Coronary artery (tissue), 2 donors: ENCODE results near the gene RERE.

Source experiments
- DNase-seq: peaks from one replicate; pipeline ENCODE4 v3.0.0-alpha.2; 2017; ENCODE audit warnings: low spot score
- H3K27ac ChIP-seq, 2 donors: fragments of 200-600 bp; sonication (generic); one replicate each; pipeline ENCODE4 v1.5.1; 2016 to 2019
- H3K4me3 ChIP-seq: fragments of 200-600 bp; sonication (generic); 2 replicates; pipeline ENCODE4 v1.5.1; 2016; ENCODE audit warnings: mild to moderate bottlenecking, moderate library complexity
- CTCF ChIP-seq: fragments of 200-600 bp; sonication (generic); IDR thresholded peaks from one replicate; pipeline ENCODE4 v1.5.1; 2019; ENCODE audit warnings: antibody characterized with exemption

The RERE gene

GRCh38 chr1:8684590-8684989 is 132.8 kb downstream of the RERE start:
- Histone ChIP-seq H3K4me3 (no peak overlapping the region), H3K27ac (no peak overlapping the region)
- no peak for TF ChIP-seq CTCF
- no peak for DNase-seq

GRCh38 chr1:8682573-8682972 is 134.9 kb downstream of the RERE start:
- no peak overlapping the region for H3K27ac ChIP-seq
- no peak for TF ChIP-seq CTCF
- DNase-seq, result no peak

GRCh38 chr1:8681911-8682310 is 135.5 kb downstream of the RERE start:
- Histone ChIP-seq H3K27ac (no peak overlapping the region), H3K4me3 (no peak overlapping the region)
- no peak for DNase-seq
- no peak for TF ChIP-seq CTCF

More at GRCh38 chr1:8682573-8682972, 134.9 kb downstream of the RERE start:
- no peak overlapping the region for H3K4me3 ChIP-seq

GRCh38 chr1:8680664-8681650 is 136.5 kb downstream of the RERE start:
- Histone ChIP-seq H3K27ac (no peak overlapping the region), H3K4me3 (no peak overlapping the region)
- TF ChIP-seq CTCF, result no peak
- DNase-seq, result no peak

- DNase-seq, result no peak
- H3K4me3 ChIP-seq, result no peak overlapping the region
- H3K27ac ChIP-seq, result no peak overlapping the region
- TF ChIP-seq CTCF, result no peak
These were observed 137.3 kb downstream of the RERE start for GRCh38 chr1:8679929-8680663.

GRCh38 chr1:8679395-8679800 is 138.0 kb downstream of the RERE start:
- Histone ChIP-seq H3K4me3 (no peak overlapping the region), H3K27ac (no peak overlapping the region)
- no peak for DNase-seq
- no peak for TF ChIP-seq CTCF
